Smooth muscle cell (in vitro differentiated cells): ENCODE data around the gene MAD1L1. TPM values are rescaled to one million over a fixed set of nuclear protein-coding genes. Genes with fewer than 3 reads are reported as not detected.

Experiments used
- DNase-seq: peaks from one replicate; lab custom pipeline; 2025; ENCODE audit not compliant: unreplicated experiment; lab: John Stamatoyannopoulos, UW
- H2AFZ ChIP-seq: fragments of 200-600 bp; sonication (generic); 2 replicates; pipeline ENCODE4 v1.6.0; 2016; ENCODE audit warnings: antibody characterized with exemption, low read depth, mild to moderate bottlenecking
- H3F3A ChIP-seq: fragments of 200-600 bp; sonication (generic); 2 replicates; pipeline ENCODE4 v1.6.0; 2017; ENCODE audit warnings: antibody characterized with exemption, low read depth
- H3K27ac ChIP-seq: fragments of 200-600 bp; sonication (generic); 2 replicates; pipeline ENCODE4 v1.5.1; 2016; ENCODE audit warnings: low read depth, mild to moderate bottlenecking
- H3K27me3 ChIP-seq: fragments of 200-600 bp; sonication (generic); 2 replicates; pipeline ENCODE4 v1.6.1; 2016; ENCODE audit warnings: low read depth, mild to moderate bottlenecking
- H3K36me3 ChIP-seq: fragments of 200-600 bp; sonication (generic); 2 replicates; pipeline ENCODE4 v1.5.1; 2016; ENCODE audit warnings: low read depth
- H3K4me1 ChIP-seq: fragments of 200-600 bp; sonication (generic); 2 replicates; pipeline ENCODE4 v1.5.1; 2016; ENCODE audit warnings: low read depth
- H3K4me2 ChIP-seq: fragments of 200-600 bp; sonication (generic); 2 replicates; pipeline ENCODE4 v1.6.0; 2016; ENCODE audit warnings: mild to moderate bottlenecking
- H3K4me3 ChIP-seq: fragments of 200-600 bp; sonication (generic); 2 replicates; pipeline ENCODE4 v1.5.1; 2016; ENCODE audit warnings: mild to moderate bottlenecking
- H3K79me2 ChIP-seq: fragments of 200-600 bp; sonication (generic); 2 replicates; pipeline ENCODE4 v1.6.0; 2016; ENCODE audit warnings: low read depth, mild to moderate bottlenecking
- H3K9ac ChIP-seq: fragments of 200-600 bp; sonication (generic); 2 replicates; pipeline ENCODE4 v1.6.0; 2016; ENCODE audit warnings: low read depth
- H3K9me3 ChIP-seq: fragments of 200-600 bp; sonication (generic); replicated peaks from 2 replicates; pipeline ENCODE4 v1.5.1; 2016; ENCODE audit warnings: low read depth
- H4K20me1 ChIP-seq: fragments of 200-600 bp; sonication (generic); 2 replicates; pipeline ENCODE4 v1.6.0; 2016; ENCODE audit warnings: low read depth
- CTCF ChIP-seq: fragments of 200-600 bp; sonication (generic); IDR thresholded peaks from 2 replicates; pipeline ENCODE4 v1.5.1; 2017; ENCODE audit warnings: borderline replicate concordance, mild to moderate bottlenecking, antibody characterized with exemption; ENCODE audit not compliant: insufficient read depth, poor library complexity, severe bottlenecking
- WGBS: methylation state at CpG from one replicate; pipeline ENCODE4 v1.1.7; 2016; ENCODE audit warnings: low lambda C conversion rate; 5-methylcytosine and 5-hydroxymethylcytosine counted together
- polyA plus RNA-seq: library from polyadenylated mRNA; unstranded; fragments of >200 nt; fragmentation: Nextera tagmentation; extraction: Ambion mirVana; gene quantifications from 2 replicates; pipeline ENCODE4 v1.2.1, GENCODE V29; 2016
- total RNA-seq: library from RNA; depleted of rRNA; stranded (reverse); fragments of >200 nt; gene quantifications from 2 replicates; pipeline ENCODE4 v1.2.3, GENCODE V29; 2014

Gene MAD1L1
- total and polyA plus RNA-seq, 2 experiments from 2014 or later = 33.4 to 60.7 TPM

GRCh38 chr7:1917221-1918062 lies 315.3 kb downstream of the MAD1L1 start:
- no peaks in the 10 kb centered on the region for H3F3A ChIP-seq
- no peak for TF ChIP-seq CTCF
- no peaks in the 10 kb centered on the region for H3K9me3 ChIP-seq
- H3K27ac ChIP-seq = no peak overlapping the region
- no peak overlapping the region for H3K9ac ChIP-seq
- H4K20me1 ChIP-seq = no peaks in the 10 kb centered on the region
- H3K36me3 ChIP-seq = no peaks in the 10 kb centered on the region
- H3K27me3 ChIP-seq = no peaks in the 10 kb centered on the region
- no peak overlapping the region for H3K4me2 ChIP-seq
- H3K79me2 ChIP-seq = no peaks in the 10 kb centered on the region
- no peak overlapping the region for H3K4me3 ChIP-seq
- whole genome bisulfite sequencing = 95% methylated on average over 25 of the region's 31 CpGs
- DNase-seq = no peak
- H2AFZ ChIP-seq = no peak overlapping the region
- no peaks in the 10 kb centered on the region for H3K4me1 ChIP-seq

GRCh38 chr7:1916601-1916970 lies 316.2 kb downstream of the MAD1L1 start:
- DNase-seq = no peak
- no peaks in the 10 kb centered on the region for H3K36me3 ChIP-seq
- 96% methylated on average over 16 of the region's 16 CpGs for WGBS

DNA sequence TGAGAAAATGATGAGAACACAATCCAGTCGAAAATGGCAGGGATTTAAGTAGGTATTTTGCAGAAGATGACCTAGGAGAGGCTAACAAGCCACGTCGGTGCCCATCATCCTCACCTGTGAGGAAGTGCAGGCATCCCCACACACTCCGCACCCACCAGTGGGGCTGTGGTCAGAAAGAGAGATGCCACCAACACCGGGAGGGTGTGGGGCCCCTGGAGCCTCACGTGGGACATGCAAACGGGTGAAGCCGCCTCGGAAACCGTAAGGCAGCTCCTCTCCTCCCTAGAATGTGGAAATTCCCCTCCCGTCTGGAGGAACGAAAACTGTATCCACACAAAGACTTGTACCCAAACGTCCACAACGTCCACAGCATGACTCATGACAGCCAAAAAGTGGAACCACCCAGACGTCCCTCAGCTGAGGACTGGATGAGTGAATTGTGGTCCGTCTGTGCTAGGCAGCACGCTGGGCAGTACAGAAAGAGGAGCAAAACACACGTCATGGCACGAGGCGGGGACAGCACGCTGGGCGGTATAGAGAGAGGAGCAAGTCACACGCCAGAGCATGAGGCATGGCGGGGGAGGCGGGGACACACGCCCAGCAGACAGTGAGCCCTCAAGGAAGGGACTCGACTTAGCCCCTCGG lies 316.7 kb downstream of the MAD1L1 start:
- Histone ChIP-seq H3K36me3 (no peaks in the 10 kb centered on the region), H3K9ac (no peak overlapping the region), H3K4me1 (no peaks in the 10 kb centered on the region), H3F3A (no peaks in the 10 kb centered on the region), H3K27me3 (no peaks in the 10 kb centered on the region), H3K4me2 (no peak overlapping the region), H2AFZ (no peak overlapping the region), H3K27ac (no peak overlapping the region), H3K79me2 (no peaks in the 10 kb centered on the region), H3K4me3 (no peak overlapping the region), H4K20me1 (no peaks in the 10 kb centered on the region), H3K9me3 (no peaks in the 10 kb centered on the region)
- no peak for DNase-seq
- TF ChIP-seq CTCF = no peak
- WGBS = 90% methylated on average over 28 of the region's 28 CpGs

More at GRCh38 chr7:1916601-1916970, 316.2 kb downstream of the MAD1L1 start:
- Histone ChIP-seq H3F3A (no peaks in the 10 kb centered on the region), H2AFZ (no peak overlapping the region), H3K4me3 (no peak overlapping the region), H3K9ac (no peak overlapping the region), H3K4me1 (no peaks in the 10 kb centered on the region), H3K79me2 (no peaks in the 10 kb centered on the region), H4K20me1 (no peaks in the 10 kb centered on the region), H3K4me2 (no peak overlapping the region), H3K27ac (no peak overlapping the region), H3K9me3 (no peaks in the 10 kb centered on the region), H3K27me3 (no peaks in the 10 kb centered on the region)
- TF ChIP-seq CTCF = no peak
